Measurements from ENCODE around the gene RHBG. TPM values are rescaled to one million over a fixed set of nuclear protein-coding genes. Genes with fewer than 3 reads are reported as not detected.

RHBG gene
- polyA plus RNA-seq, 3 donors: 0.08 TPM; not detected in 2

DNA sequence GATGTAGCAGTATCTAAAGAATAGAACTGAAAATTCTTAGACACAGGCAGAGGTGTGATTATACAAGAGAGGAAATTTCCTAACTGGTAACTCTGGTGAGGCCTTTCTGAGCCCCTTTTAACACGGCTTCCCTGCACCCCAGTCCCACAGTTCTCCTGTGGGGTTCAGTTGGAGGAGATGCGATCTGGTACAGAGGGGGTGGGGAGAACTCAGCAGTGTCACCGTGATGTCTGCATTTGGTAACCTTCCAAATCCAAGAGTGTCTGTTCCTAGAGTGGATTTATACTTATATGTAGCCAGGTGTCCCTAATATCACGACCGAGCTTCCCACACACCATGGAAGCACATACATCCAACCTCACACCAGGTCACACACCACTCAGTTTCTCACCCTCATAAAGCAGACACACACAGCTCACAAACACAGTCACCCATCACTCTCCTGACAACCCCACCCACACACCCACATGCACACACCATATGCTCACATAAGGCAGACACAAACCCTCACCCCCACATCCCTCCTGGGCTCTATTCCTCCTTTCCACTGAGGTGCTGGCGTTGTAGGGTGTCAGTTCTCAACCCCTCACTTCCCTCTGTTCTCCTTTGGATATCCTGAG, 48.5 kb downstream of the RHBG start:
- WGBS, 3 donors: 67 to 76% (median 76%) methylated on average over 6 of the region's 6 CpGs
- no peak overlapping the region for H3K27ac ChIP-seq (ENCODE audit: low read depth, low read length)

DNA sequence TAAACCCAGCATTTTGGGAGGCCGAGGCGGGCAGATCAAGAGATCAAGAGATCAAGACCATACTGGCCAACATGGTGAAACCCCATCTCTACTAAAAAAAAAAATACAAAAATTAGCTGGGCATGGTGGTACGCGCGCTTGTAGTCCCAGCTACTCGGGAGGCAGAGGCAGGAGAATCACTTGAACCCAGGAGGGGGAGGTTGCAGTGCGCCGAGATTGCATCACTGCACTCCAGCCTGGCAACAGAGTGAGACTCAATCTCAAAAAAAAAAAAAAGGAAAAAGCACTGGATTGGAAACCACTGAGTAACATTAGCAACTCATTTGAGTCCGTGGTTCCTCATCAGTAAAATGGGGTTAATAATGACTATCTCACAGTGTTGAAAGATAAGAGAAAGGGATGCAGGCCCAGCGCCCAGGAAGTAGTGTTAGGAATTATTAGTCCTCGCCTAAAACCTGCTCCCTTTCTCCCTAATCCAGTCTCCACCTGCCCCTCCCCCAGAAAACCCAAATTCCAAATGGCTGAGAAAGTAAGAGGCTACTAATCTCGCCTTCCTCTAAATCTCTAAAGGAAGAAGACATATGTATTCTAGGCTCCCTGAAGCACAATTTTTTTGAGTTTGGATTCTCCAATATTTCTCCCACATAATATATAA, 49.5 kb downstream of the RHBG start:
- 86 to 87% (median 86%) methylated on average over 12 of the region's 12 CpGs for WGBS, 3 donors

DNA sequence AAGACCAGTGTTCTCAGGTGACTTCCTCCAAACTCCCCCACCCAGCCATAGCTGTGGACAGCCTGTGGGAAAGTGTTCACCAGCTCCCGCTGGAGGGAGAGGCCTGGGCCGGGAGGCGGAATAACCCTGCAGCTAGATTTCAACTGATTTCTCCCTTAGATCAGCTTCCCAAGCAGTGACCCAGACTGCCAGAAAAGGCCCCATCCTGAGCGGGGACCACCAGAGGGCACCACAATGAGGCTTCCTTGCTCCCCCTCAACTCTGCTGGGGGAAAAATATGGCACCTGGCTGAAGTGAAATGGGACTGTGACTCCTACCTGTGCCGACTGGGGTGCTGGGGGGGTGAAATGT, 50.8 kb downstream of the RHBG start:
- 28 to 48% (median 31%) methylated on average over 5 of the region's 5 CpGs for WGBS, 3 donors
- no peak overlapping the region for H3K27ac ChIP-seq (ENCODE audit: low read depth, low read length)

More for the DNA sequence above, 49.5 kb downstream of the RHBG start:
- no peak overlapping the region for H3K27ac ChIP-seq (ENCODE audit: low read depth, low read length)

DNA sequence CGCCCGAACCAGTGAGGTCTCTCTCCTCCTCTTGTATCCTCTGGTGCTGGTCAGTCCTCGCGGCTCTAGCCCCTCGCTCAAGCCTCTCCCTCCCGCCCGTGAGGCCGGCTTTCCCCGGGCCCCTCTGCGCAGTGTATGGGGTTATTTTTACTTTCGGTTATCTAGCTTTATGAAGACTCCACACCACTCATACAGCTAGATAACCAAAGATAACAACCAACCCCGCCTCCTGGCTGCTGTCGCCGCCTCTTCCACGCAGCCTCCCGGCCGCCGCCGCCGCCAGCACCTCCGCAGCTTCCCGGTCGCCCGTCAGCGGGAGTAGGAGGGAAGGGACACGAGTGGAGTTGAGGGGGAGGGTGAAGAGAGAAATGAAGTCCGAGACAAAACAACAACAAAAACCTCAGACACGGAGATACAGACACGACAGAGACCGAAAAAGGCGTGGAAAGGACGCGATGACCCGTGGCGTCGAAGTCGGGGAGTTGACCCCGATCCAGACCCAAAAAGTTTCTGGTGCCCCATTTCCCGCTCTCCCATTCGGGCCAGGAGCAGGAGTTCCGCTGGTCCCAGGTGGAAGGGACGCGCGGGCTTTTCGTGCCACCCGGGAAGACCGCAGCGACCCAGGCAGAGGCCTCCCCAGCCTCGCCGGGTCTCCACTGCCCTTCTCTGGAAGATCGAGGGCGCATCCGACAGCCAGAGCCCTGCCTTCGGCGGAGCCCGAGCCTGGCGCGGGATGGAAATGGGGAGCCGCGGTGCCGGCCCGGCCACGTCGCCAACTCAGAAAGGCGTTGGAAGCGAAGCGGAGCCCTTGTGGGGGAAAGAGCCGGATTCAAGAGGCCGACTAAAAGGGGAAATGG, 51.4 kb downstream of the RHBG start:
- 6 to 8% (median 6%) methylated on average over 68 to 69 of the region's 69 CpGs for WGBS, 3 donors
- H3K27ac ChIP-seq (ENCODE audit: low read depth, low read length): no peak overlapping the region

DNA sequence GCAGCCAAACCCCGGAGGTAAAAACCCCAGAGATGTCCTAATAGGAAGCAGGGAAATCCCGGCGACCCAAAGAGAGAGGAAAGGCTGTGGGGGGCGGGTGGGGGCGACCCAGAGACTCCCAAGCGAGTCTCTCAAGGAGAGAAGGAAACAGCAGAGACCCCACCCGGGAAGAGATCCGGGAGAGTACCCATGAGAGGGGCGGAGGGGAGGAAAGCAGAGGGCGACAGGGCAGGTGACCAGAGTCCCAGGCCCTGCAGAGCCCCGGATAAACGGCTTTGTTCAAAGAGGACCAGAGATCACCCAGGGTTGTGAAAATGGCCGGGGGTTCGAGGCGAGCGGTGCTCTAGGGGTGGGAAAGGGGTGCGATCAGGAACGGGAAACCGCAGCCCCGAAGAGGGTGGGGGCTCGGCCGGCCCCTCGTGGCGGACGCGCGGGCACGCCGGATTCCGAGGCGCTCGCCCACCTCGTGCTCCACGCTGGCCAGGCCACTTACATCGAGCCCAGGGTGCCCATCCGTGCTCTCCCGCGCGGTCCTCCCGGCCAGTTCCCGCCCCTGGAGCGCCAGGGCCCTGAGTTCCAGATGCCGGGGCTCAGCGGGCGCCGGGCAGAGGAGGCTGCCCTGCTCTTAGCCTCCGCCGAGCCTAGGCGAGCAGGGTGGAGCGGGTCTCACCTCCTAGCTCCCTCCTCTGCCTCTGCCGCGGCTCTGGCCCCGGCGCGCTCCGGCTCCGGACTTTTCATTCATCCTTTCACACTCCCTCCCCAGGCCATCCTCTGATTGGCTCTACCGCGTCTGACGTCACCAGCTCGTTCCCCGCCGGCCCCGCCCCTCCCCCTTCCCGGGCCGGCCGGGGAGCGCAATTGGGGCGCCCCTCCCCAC, 52.3 kb downstream of the RHBG start:
- no peak overlapping the region for H3K27ac ChIP-seq (ENCODE audit: low read depth, low read length)
- 2% methylated on average over 66 to 69 of the region's 69 CpGs for WGBS, 3 donors

DNA sequence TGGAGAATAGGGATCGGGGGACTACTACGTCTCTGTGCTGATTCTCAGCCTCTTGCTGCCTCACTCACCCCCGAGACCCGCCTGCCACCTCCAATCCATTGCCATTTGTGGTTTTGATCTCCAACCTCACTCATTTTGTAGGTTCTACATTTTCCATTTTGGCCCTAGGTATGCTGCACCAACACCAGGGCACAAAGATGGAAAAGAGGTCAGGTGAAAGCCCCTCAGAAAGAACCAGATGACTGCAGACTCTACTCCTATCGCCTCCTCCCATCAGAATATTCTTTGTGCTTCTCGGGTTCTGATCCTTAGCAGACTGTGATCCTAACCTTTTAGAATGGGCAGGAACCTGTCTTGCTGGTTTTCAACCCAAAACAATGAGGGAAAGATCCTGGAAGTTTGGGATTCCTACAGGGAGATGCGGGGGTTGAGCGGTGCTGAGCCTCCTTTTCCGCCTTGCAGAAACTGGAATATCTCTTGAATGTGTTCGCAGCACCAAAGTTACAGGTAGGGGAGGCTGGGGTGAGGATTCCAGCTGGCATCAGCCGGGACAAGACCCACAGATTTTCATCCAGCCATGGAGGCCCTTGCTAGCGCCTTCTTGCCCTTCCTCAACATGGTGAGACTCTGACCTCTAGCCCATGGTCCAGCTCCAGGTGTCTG, 53.1 kb downstream of the RHBG start:
- 19 to 22% (median 22%) methylated on average over 12 of the region's 12 CpGs for WGBS, 3 donors
- H3K27ac ChIP-seq (ENCODE audit: low read depth, low read length): no peak overlapping the region

DNA sequence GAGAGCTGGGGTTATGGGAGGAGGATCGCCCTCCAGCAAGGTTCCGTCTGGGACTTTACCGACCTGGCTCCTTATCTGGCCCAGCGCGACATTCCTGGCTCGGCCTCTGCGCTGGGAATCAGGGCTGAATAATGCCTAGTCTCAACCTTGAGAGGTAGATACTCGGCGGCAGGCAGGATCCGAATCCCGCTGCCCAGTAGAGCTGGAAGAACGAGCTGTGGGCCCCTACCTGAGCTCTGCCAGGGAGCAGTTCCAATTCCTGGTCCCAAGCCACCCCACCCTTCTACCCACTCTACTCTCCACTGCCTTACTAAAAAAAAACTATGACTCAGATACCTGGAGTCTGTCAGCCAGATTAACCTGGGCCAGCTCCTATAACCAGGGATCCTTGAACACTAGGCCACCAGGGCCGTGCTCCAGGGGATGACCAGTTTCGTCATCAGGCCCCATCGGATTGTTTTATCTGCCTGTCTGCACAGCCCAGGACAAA, 53.6 kb downstream of the RHBG start:
- WGBS, 3 donors: 17 to 33% (median 30%) methylated on average over 15 of the region's 15 CpGs
- H3K27ac ChIP-seq (ENCODE audit: low read depth, low read length): no peak overlapping the region

DNA sequence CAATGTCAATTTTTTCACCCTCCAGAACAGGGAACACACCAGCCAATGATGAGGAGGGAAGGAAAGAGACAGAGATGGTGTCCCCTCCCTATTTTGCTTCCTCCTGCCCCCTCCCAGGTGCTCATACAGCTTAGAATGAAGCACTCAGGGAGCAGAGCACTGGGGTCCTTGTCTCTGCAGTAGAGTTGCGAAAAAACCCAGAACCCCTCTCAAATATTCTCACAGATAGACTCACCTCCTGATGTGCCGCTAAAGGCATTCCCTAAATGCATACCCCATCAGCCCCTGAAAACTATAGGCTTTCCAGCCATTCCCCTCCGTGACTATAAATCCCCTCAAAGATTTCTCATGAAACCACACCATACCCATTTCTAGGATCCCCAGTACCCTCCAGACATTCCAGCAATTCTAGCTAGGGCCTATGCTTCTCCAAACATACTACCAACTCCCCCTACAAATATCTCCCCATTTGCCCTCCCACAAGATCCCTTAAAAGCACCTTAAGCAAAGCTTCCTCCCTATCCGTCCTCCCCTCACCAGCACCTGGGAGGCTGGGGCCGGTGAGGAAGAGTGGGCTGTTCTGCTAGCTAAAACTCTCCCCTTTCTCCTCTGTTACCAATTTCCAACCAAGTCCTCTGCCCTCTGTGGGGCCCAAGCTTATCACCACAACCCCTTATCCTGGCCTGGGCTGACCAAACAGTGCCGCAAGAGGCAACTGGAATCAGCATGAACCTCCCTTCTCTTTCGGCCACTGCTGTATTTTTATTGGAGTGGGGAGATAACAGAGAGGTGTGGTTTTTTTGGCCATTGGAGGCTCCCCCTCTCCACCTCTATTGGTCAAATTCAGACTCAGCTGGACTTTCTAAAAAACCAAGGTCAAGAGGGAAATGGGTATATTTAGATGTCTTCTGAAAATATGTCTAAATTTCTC, 54.7 kb downstream of the RHBG start:
- 46 to 59% (median 51%) methylated on average over 7 of the region's 7 CpGs for WGBS, 3 donors

DNA sequence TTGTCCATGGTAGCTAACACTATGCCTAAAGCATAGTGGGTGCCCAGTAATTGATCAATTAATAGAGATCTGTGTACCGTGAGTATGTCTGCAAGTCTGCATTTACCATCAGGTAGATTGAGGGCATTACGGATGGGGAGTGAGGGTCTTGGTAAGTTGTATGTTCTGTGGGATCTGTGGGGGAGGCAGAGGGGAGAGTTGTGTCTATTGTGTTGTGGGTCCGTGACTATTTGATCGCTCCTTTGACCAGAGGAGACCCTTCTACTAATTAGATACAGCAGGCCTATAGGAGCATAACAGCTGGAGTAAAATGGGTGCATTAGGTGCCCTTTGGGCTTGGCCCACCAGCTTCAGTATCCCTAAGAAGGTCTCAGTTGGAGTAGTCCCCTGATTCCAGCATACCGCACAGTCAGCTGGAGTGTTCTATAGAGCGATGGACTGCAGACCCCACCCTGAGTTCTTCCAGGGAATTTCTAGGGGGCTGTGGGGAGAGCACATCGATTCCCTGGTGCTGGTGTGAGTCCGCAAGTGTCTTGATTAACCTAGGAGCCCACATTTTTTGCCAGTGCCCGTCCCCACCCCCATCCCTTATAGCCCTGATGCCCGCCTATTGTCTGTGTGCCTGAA, 55.9 kb downstream of the RHBG start:
- 73 to 82% (median 78%) methylated on average over 10 of the region's 10 CpGs for WGBS, 3 donors
- H3K27ac ChIP-seq (ENCODE audit: low read depth, low read length): no peak overlapping the region

More for the DNA sequence above, 54.7 kb downstream of the RHBG start:
- no peak overlapping the region for H3K27ac ChIP-seq (ENCODE audit: low read depth, low read length)

DNA sequence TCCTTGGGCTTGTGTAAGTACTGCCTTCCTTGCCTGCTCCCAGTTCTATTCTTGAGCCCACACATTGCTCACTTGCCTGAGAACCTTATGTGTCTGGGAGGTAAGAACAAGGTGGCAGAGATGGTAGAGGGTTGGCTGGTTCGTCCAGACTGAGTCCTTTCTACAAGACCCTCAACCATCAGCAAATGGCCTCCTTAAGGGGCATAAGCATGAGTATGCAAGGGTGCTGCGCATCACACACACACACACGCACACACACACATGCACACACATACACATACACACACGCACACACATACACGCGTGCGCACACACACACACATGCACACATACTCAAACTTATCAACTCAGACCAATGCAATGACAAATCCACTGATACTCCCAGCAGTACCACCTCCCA, 56.9 kb downstream of the RHBG start:
- no peak overlapping the region for H3K27ac ChIP-seq (ENCODE audit: low read depth, low read length)
- WGBS, 3 donors: 91 to 94% (median 92%) methylated on average over 7 of the region's 7 CpGs

DNA sequence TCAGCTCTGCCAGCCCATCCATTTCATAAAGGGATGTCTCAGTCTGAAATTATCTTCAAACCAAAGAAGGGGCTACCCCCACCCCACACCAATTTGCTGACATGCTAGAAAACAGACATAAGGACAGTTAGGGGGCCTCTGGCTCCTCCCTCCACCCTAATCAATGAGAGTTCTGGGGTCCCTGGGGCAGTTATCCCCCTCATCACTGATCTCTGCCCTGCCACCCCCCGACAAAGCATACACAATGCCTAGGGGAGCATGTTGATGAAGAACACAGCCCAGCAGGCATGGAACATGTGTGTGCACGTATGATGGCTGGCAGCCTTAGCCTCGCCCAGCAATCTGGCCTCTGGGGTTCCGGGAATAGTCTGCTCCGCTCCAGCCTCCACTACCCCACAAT, 58.9 kb downstream of the RHBG start:
- WGBS, 3 donors: 56 to 75% (median 63%) methylated on average over 5 of the region's 5 CpGs
- H3K27ac ChIP-seq (ENCODE audit: low read depth, low read length): no peak overlapping the region

DNA sequence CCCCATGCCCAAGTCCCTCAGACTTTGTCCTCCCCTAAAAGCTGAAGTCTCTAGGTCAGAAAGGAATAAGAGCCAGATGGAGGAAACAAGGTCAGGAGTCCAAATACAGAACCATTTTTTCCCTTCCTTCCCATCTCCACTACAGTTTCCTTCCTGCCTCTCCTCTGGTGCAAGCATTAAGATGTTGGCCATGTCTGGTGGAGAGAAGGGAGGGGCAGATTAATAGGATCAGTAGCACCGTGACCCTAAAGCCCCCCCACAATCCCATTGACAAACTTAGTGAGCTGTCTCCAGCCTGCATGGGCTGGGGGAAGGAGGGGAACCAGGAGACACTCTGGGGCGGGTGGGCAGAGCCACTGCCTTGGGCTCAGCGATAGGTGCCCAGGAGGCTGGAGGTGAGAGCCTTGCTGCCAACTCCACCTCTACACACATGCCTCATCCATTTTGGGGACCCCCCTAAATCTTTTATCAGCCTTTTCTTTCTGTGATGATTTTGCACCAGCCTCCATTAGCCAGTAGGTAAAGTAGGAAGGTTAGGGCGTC, 59.8 kb downstream of the RHBG start:
- WGBS, 3 donors: 12 to 29% (median 24%) methylated on average over 3 to 4 of the region's 4 CpGs

DNA sequence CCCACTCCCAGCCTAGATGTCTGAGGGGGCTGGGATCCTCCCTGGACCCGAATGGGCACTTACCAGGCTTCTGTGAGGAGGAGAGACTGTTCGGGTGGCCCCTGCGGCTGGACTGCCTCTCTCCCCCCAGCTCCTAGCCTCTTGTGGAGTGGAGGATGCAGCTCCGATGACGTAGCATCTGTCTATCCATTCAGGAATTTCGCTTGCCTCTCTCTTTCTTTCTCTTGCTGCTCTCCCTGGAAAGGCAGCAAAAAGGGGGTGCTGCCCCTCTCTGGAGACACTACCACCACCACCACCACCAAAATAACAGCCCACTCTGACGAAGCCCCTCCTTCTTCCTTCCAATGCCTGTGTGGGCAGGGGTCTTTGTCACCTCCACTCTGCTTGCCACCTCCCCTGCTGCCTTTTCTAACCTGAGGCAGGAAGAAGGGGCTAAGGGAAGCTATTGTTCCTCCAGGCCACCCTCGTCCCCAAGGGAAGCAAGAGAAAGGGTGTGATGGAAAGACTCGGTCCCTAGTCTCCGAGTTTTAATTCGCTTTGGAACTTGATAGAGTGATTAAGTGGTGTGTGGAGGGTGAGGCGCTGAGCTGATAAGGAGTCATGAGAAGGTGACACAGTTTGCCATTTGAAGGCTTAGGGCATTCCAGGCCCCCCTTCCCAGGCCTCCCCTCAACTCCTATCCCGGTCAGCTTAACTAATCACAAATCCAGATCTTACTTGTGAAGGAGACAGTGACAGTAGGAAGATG, 60.5 kb downstream of the RHBG start:
- 8 to 11% (median 10%) methylated on average over 13 of the region's 13 CpGs for WGBS, 3 donors
- no peak overlapping the region for H3K27ac ChIP-seq (ENCODE audit: low read depth, low read length)

More for the DNA sequence above, 59.8 kb downstream of the RHBG start:
- H3K27ac ChIP-seq (ENCODE audit: low read depth, low read length): no peak overlapping the region

DNA sequence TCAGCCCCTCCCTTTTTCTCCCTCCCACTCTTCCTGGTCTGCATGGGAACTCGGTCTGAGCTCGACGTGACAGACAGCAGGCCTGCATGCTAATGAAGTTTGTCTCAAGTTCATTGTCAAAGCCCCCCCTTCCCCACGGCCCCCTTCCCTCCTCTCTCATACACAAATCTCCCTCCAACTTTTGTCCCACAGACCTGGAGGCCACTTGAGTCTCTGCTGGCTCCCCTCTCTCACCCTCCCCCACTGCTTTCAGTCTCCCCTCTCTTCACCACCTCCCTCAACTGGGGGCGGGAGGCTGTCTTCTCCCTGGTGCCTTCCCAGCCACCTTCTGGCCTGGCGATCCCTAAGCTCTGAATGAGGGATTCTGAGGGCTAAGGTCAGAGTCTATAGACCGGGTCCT, 61.3 kb downstream of the RHBG start:
- no peak overlapping the region for H3K27ac ChIP-seq (ENCODE audit: low read depth, low read length)
- WGBS, 3 donors: 12 to 29% (median 16%) methylated on average over 7 of the region's 7 CpGs

DNA sequence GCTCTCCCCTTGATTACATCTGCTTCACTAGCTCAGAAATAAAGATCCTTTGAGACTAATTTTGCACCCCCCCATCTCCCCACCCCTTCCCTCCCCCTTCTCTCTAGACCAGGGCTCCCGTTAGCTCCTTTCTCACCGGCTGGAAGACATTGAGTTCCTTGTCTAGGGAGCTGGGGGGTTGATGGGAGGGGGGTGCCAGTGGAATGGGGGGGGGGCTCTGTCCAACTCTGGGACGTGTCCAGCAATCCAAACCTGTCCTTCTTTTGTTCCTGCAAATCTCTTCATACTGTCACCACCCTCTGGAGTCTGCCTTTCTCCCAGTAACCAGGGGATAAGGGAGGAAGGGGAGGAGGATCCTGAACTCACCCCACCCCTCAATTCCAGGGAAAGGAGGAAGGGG, 61.9 kb downstream of the RHBG start:
- 19 to 42% (median 27%) methylated on average over 3 of the region's 3 CpGs for WGBS, 3 donors
- no peak overlapping the region for H3K27ac ChIP-seq (ENCODE audit: low read depth, low read length)

DNA sequence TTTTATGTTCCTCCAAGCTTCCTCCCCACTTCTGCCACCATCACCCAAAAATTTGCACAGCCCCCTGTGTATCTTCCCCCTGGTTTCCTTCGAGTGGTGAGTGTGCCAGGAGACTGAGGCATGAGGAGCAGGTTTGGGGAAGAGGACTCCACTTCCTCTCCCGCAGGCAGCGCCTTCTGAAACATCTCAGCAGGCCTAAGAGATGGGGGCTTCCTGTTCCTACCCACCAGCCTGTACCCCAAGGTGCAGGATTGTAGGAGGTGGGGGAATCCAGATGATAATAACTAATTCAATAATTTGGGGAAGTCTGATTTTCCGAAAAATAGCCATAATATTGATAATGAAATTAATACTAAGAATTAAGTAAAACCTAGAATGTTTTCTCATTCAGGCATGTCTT, 62.4 kb downstream of the RHBG start:
- no peak overlapping the region for H3K27ac ChIP-seq (ENCODE audit: low read depth, low read length)
- WGBS, 3 donors: 38 to 50% (median 49%) methylated on average over 4 of the region's 4 CpGs

Measured in adipose tissue (tissue), 3 donors.